DND-41 (cell line): ENCODE measurements around the gene SKIC8.
A peak's percentile ranks its signal among the peaks of the same experiment; 100 is the strongest.

ENCODE experiments used
- CTCF ChIP-seq: IDR thresholded peaks from 2 replicates; pipeline ENCODE4 v1.5.1; 2012; ENCODE audit warnings: borderline replicate concordance, low read length, moderate library complexity, mild to moderate bottlenecking; ENCODE audit not compliant: poor library complexity, severe bottlenecking; ENCODE audit errors: extremely low read depth
- EZH2 ChIP-seq: IDR thresholded peaks from 3 replicates; pipeline ENCODE4 v1.6.1; 2012; ENCODE audit warnings: borderline replicate concordance, low read depth, mild to moderate bottlenecking, moderate library complexity, low read length, inconsistent platforms; ENCODE audit not compliant: severe bottlenecking

GRCh38 chr15:78241017-78241416 is 58.4 kb downstream of the SKIC8 start:
- TF ChIP-seq CTCF (peak; percentile 82), EZH2 (no peak)
